ENCODE results near the gene C1orf94. TPM values are rescaled to one million over a fixed set of nuclear protein-coding genes. Genes with fewer than 3 reads are reported as not detected.
"Not testable (repeated sequence)": the region's sequence is repeated elsewhere in the genome, so short reads cannot be mapped to it uniquely, and the experiment has no call there.

Gene C1orf94
- total and polyA plus RNA-seq, 4 donors, result not detected

- no peaks in the 10 kb centered on the region for H3K27me3 ChIP-seq (ENCODE audit: control insufficient read depth in 1 of 2, insufficient read depth in 2 of 2, low read length in 1 of 2)
- no peaks in the 10 kb centered on the region for H3K4me1 ChIP-seq (ENCODE audit: control insufficient read depth in 1 of 2, insufficient read depth in 2 of 2, low read length in 2 of 2)
- no peak for DNase-seq
- no peak overlapping the region for H3K27ac ChIP-seq (ENCODE audit: low read depth in 1 of 2, low read length in 2 of 2)
- no peak overlapping the region for H3K4me3 ChIP-seq (ENCODE audit: low read length in 2 of 2)
- 87 to 89% methylated on average over 6 of the region's 6 CpGs for WGBS, 2 donors
- no peaks in the 10 kb centered on the region for H3K36me3 ChIP-seq (ENCODE audit: control insufficient read depth in 1 of 2, insufficient read depth in 2 of 2, low read length in 1 of 2)
- intact Hi-C loops (cut with DNase I), result no loop called here
- no peak for ATAC-seq (ENCODE audit: low FRiP score)
- no peaks in the 10 kb centered on the region for H3K9me3 ChIP-seq (ENCODE audit: control insufficient read depth, low read length)
Observed at GRCh38 chr1:34175744-34176143, 963 bp upstream of the C1orf94 start.

- 50 to 57% methylated on average over 2 of the region's 2 CpGs for WGBS, 2 donors
- Histone ChIP-seq H3K4me1 (ENCODE audit: control insufficient read depth in 1 of 2, insufficient read depth in 2 of 2, low read length in 2 of 2) (no peaks in the 10 kb centered on the region), H3K9me3 (ENCODE audit: control insufficient read depth, low read length) (no peaks in the 10 kb centered on the region), H3K4me3 (ENCODE audit: low read length in 2 of 2) (no peak overlapping the region), H3K27me3 (ENCODE audit: control insufficient read depth in 1 of 2, insufficient read depth in 2 of 2, low read length in 1 of 2) (no peaks in the 10 kb centered on the region), H3K27ac (ENCODE audit: low read depth in 1 of 2, low read length in 2 of 2) (no peak overlapping the region), H3K36me3 (ENCODE audit: control insufficient read depth in 1 of 2, insufficient read depth in 2 of 2, low read length in 1 of 2) (no peaks in the 10 kb centered on the region)
- intact Hi-C loops (cut with DNase I), result no loop called here
- no peak for ATAC-seq (ENCODE audit: low FRiP score)
- no peak for DNase-seq
Observed at GRCh38 chr1:34178072-34178471, 1.4 kb downstream of the C1orf94 start.

- intact Hi-C loops (cut with DNase I); H3K4me1 ChIP-seq (ENCODE audit: control insufficient read depth in 1 of 2, insufficient read depth in 2 of 2, low read length in 2 of 2); H3K4me3 ChIP-seq (ENCODE audit: low read length in 2 of 2); H3K36me3 ChIP-seq (ENCODE audit: control insufficient read depth in 1 of 2, insufficient read depth in 2 of 2, low read length in 1 of 2); ATAC-seq (ENCODE audit: low FRiP score); H3K9me3 ChIP-seq (ENCODE audit: control insufficient read depth, low read length); DNase-seq; H3K27me3 ChIP-seq (ENCODE audit: control insufficient read depth in 1 of 2, insufficient read depth in 2 of 2, low read length in 1 of 2); H3K27ac ChIP-seq (ENCODE audit: low read depth in 1 of 2, low read length in 2 of 2): not testable (repeated sequence)
- 83 to 86% methylated on average over 4 of the region's 4 CpGs for WGBS, 2 donors
Observed at GRCh38 chr1:34183381-34183780, 6.7 kb downstream of the C1orf94 start.

- intact Hi-C loops (cut with DNase I), result no loop called here
- Histone ChIP-seq H3K9me3 (ENCODE audit: control insufficient read depth, low read length) (peaks cover 6% of the 10 kb centered on the region), H3K4me1 (ENCODE audit: control insufficient read depth in 1 of 2, insufficient read depth in 2 of 2, low read length in 2 of 2) (no peaks in the 10 kb centered on the region), H3K27me3 (ENCODE audit: control insufficient read depth in 1 of 2, insufficient read depth in 2 of 2, low read length in 1 of 2) (no peaks in the 10 kb centered on the region), H3K36me3 (ENCODE audit: control insufficient read depth in 1 of 2, insufficient read depth in 2 of 2, low read length in 1 of 2) (no peaks in the 10 kb centered on the region), H3K27ac (ENCODE audit: low read depth in 1 of 2, low read length in 2 of 2) (no peak overlapping the region), H3K4me3 (ENCODE audit: low read length in 2 of 2) (no peak overlapping the region)
- no peak for ATAC-seq (ENCODE audit: low FRiP score)
- WGBS, 2 donors, result 70 to 77% methylated on average over 12 of the region's 12 CpGs
- DNase-seq, result no peak
Observed at GRCh38 chr1:34186741-34187494, 10.2 kb downstream of the C1orf94 start.

- Histone ChIP-seq H3K27me3 (ENCODE audit: control insufficient read depth in 1 of 2, insufficient read depth in 2 of 2, low read length in 1 of 2) (no peaks in the 10 kb centered on the region), H3K36me3 (ENCODE audit: control insufficient read depth in 1 of 2, insufficient read depth in 2 of 2, low read length in 1 of 2) (no peaks in the 10 kb centered on the region), H3K9me3 (ENCODE audit: control insufficient read depth, low read length) (peaks cover 6% of the 10 kb centered on the region), H3K4me1 (ENCODE audit: control insufficient read depth in 1 of 2, insufficient read depth in 2 of 2, low read length in 2 of 2) (no peaks in the 10 kb centered on the region), H3K27ac (ENCODE audit: low read depth in 1 of 2, low read length in 2 of 2) (no peak overlapping the region), H3K4me3 (ENCODE audit: low read length in 2 of 2) (no peak overlapping the region)
- DNase-seq (no peak), ATAC-seq (ENCODE audit: low FRiP score) (no peak)
- intact Hi-C loops (cut with DNase I), result no loop called here
- WGBS, 2 donors, result 10 to 11% methylated on average over 8 of the region's 8 CpGs
Observed at GRCh38 chr1:34188418-34188817, 11.7 kb downstream of the C1orf94 start.

- Histone ChIP-seq H3K4me3 (ENCODE audit: low read length in 2 of 2) (no peak overlapping the region), H3K36me3 (ENCODE audit: control insufficient read depth in 1 of 2, insufficient read depth in 2 of 2, low read length in 1 of 2) (no peaks in the 10 kb centered on the region), H3K4me1 (ENCODE audit: control insufficient read depth in 1 of 2, insufficient read depth in 2 of 2, low read length in 2 of 2) (no peaks in the 10 kb centered on the region), H3K27ac (ENCODE audit: low read depth in 1 of 2, low read length in 2 of 2) (no peak overlapping the region), H3K27me3 (ENCODE audit: control insufficient read depth in 1 of 2, insufficient read depth in 2 of 2, low read length in 1 of 2) (no peaks in the 10 kb centered on the region), H3K9me3 (ENCODE audit: control insufficient read depth, low read length) (peaks cover 6% of the 10 kb centered on the region)
- ATAC-seq (ENCODE audit: low FRiP score) (no peak), DNase-seq (no peak)
- 77% methylated on average over 4 of the region's 4 CpGs for WGBS, 2 donors
- intact Hi-C loops (cut with DNase I), result no loop called here
Observed at GRCh38 chr1:34188985-34189384, 12.3 kb downstream of the C1orf94 start.

GRCh38 chr1:34190692-34191091, 14.0 kb downstream of the C1orf94 start:
- 63 to 75% methylated on average over 2 of the region's 2 CpGs for WGBS, 2 donors
- Histone ChIP-seq H3K4me1 (ENCODE audit: control insufficient read depth in 1 of 2, insufficient read depth in 2 of 2, low read length in 2 of 2) (no peaks in the 10 kb centered on the region), H3K4me3 (ENCODE audit: low read length in 2 of 2) (no peak overlapping the region), H3K27me3 (ENCODE audit: control insufficient read depth in 1 of 2, insufficient read depth in 2 of 2, low read length in 1 of 2) (no peaks in the 10 kb centered on the region), H3K36me3 (ENCODE audit: control insufficient read depth in 1 of 2, insufficient read depth in 2 of 2, low read length in 1 of 2) (no peaks in the 10 kb centered on the region), H3K27ac (ENCODE audit: low read depth in 1 of 2, low read length in 2 of 2) (no peak overlapping the region), H3K9me3 (ENCODE audit: control insufficient read depth, low read length) (peaks cover 6% of the 10 kb centered on the region)
- DNase-seq, result no peak
- no peak for ATAC-seq (ENCODE audit: low FRiP score)
- intact Hi-C loops (cut with DNase I), result no loop called here

GRCh38 chr1:34192621-34193020, 15.9 kb downstream of the C1orf94 start:
- no peaks in the 10 kb centered on the region for H3K36me3 ChIP-seq (ENCODE audit: control insufficient read depth in 1 of 2, insufficient read depth in 2 of 2, low read length in 1 of 2)
- peaks cover 6% of the 10 kb centered on the region for H3K9me3 ChIP-seq (ENCODE audit: control insufficient read depth, low read length)
- no peak for ATAC-seq (ENCODE audit: low FRiP score)
- DNase-seq, result no peak
- no peaks in the 10 kb centered on the region for H3K4me1 ChIP-seq (ENCODE audit: control insufficient read depth in 1 of 2, insufficient read depth in 2 of 2, low read length in 2 of 2)
- no peak overlapping the region for H3K4me3 ChIP-seq (ENCODE audit: low read length in 2 of 2)
- 37 to 53% methylated on average over 3 of the region's 3 CpGs for WGBS, 2 donors
- no peaks in the 10 kb centered on the region for H3K27me3 ChIP-seq (ENCODE audit: control insufficient read depth in 1 of 2, insufficient read depth in 2 of 2, low read length in 1 of 2)
- H3K27ac ChIP-seq (ENCODE audit: low read depth in 1 of 2, low read length in 2 of 2), result no peak overlapping the region
- intact Hi-C loops (cut with DNase I), result no loop called here

- DNase-seq (no peak), ATAC-seq (ENCODE audit: low FRiP score) (no peak)
- no peaks in the 10 kb centered on the region for H3K27me3 ChIP-seq (ENCODE audit: control insufficient read depth in 1 of 2, insufficient read depth in 2 of 2, low read length in 1 of 2)
- H3K9me3 ChIP-seq (ENCODE audit: control insufficient read depth, low read length), result no peaks in the 10 kb centered on the region
- H3K4me3 ChIP-seq (ENCODE audit: low read length in 2 of 2), result no peak overlapping the region
- 85 to 87% methylated on average over 1 of the region's 1 CpG for WGBS, 2 donors
- H3K27ac ChIP-seq (ENCODE audit: low read depth in 1 of 2, low read length in 2 of 2), result no peak overlapping the region
- no peaks in the 10 kb centered on the region for H3K4me1 ChIP-seq (ENCODE audit: control insufficient read depth in 1 of 2, insufficient read depth in 2 of 2, low read length in 2 of 2)
- intact Hi-C loops (cut with DNase I), result no loop called here
- H3K36me3 ChIP-seq (ENCODE audit: control insufficient read depth in 1 of 2, insufficient read depth in 2 of 2, low read length in 1 of 2), result no peaks in the 10 kb centered on the region
Observed at GRCh38 chr1:34199927-34200326, 23.2 kb downstream of the C1orf94 start.
